NCI-H2171 treated with DMSO at 0.1 percent for 48 hours (cell line): Measurements from ENCODE around the gene KCNJ6.
"Not testable (repeated sequence)": the region's sequence is repeated elsewhere in the genome, so short reads cannot be mapped to it uniquely, and the experiment has no call there.

Experiments
- DNase-seq: peaks from one replicate; lab custom pipeline; 2025; lab: John Stamatoyannopoulos, UW

The KCNJ6 gene

GRCh38 chr21:37770461-37770860, 145.8 kb downstream of the KCNJ6 start:
- DNase-seq: no peak

- DNase-seq: no peak
Measured at GRCh38 chr21:37769656-37770055, 146.6 kb downstream of the KCNJ6 start.

GRCh38 chr21:37767984-37768383, 148.3 kb downstream of the KCNJ6 start:
- peak; percentile 81 for DNase-seq

DNA sequence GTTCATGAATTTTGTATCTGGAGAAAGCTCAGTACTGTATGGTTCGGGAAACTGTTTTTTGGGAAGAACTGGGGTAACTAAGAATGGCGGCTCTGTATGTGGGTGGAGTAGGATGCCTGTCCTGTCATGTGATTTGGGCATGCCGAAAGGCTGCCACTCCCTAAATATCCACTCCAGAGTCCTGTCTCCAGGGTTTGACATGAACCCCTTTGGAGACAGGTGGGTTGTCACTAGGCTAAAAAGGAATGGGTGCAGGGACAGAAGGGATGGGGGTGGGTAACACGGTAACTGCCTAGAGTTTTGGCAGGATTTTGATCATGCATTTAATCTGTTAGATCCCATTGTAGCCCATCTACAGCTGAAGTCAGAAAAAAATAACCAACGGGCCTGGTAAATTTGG, 150.1 kb downstream of the KCNJ6 start:
- peak; percentile 27 for DNase-seq

DNA sequence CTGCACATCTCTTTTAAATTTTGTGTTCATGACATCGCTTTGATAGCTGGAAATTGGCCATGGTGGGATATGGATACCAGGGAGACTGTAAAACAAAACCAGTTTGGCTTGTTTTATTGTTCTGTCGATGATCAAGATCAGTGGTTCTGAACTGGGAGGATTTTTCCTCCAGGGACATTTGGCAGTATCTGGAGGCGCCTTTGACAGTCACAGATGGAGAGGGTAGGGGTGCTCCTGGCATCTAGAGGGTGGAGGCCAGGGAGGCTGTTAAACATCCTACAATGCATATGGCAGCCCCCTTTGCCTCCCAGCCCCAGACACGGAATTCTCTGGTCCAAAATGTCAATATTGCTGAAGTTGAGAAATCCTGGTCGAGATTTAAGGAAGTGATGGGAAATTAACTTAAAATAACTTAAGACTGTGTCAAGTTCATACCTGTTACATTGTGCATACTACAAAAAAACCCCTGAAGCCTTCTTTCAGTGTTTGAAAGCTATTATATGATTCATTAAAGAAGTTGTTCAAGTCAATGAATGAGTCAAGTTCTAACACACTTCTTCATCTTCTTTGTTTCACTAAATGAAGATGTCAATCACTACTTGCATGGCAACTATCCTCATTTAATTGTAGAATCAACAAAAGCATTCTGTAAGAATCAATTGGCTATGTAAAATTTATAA, 150.9 kb downstream of the KCNJ6 start:
- DNase-seq: no peak

- no peak for DNase-seq
Measured at GRCh38 chr21:37764691-37765090, 151.6 kb downstream of the KCNJ6 start.

GRCh38 chr21:37763298-37763697, 153.0 kb downstream of the KCNJ6 start:
- no peak for DNase-seq

- peak; percentile 74 for DNase-seq
Measured at GRCh38 chr21:37762606-37763005, 153.7 kb downstream of the KCNJ6 start.

DNA sequence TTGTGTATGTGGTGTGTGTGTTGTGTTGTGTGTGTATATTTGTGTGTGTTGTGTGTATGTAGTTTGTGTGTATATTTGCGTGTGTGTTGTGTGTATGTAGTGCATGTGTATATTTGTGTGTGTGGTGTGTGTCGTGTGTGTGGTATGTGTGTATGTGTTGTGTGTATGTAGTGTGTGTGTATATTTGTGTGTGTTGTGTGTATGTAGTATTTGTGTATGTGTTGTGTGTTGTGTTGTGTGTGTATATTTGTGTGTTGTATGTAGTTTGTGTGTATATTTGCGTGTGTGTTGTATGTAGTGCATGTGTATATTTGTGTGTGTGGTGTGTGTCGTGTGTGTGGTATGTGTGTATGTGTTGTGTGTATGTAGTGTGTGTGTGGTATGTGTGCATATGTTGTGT, 154.9 kb downstream of the KCNJ6 start:
- DNase-seq: not testable (repeated sequence)

DNA sequence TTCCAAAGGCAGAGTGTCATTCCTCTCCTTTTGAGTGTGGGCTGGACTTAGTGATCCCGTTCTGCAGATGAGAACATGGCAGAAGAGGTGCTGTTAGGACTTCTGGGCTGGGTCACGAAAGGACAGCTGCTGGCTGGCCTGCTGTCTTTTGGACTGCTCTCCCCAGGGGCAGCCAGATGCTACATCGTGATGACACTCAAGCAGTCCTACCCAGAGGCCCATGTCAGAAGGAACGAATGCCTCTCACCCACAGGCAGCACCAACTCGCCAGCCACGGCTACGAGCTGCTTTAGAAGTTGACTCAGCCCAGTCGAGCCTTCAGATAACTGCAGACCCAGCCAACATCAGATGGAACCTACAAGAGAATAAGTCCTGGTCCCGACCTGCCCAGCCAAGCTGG, 156.5 kb downstream of the KCNJ6 start:
- no peak for DNase-seq

DNA sequence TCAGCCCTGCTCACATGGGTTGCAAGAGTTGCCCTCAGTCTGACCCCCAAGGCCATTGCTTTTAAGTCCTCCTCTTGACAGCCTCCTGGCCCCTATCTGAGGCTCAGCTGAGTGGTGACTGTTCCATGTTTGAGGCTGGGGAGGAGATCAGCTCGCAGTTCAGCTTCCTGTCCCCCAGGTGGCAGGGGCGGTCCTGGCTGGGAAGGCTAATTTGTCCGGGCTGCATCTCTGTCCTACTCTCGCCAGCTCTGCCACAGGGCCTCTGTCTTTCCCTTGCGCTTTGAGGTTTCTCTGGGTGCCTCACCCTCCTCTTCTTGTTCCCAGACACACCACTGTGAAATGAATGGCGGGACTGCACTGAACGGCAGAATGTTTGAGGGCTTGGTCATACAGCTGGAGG, 157.3 kb downstream of the KCNJ6 start:
- peak; percentile 67 for DNase-seq

DNA sequence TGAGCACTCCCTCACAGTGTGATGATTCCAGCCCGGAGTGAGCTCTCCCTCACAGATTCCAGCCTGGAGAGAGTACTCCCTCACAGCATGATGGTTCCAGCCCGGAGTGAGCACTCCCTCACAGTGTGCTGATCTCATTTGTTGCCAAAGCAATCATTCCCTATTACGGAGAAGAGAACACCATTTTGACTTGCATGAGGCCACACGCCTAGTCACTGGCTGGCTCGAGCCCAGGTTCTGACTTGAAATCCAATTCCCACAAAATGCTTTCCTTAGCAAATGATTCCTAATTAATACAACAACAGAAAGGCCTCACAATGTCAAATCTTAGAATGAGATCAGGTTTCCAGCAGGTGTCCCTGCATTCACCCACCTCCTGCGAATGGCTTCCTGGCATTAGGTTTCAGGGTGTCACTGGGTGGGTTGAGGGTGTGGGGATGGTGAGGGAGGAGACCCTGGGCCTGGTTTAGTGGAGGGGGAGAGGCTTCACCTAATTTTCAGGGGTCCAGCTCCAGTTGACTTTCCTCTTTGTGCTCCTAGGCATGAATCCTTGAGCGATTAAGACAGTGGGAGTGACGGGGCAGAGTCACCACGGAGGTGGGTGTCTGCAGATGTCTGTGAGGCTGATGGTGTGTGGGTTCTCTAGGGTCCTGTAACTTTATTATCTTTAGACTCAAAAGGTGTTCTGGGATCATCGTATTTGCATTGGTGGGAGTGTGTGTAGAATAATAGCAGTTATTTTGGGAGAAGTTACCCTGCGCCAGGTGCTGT, 158.5 kb downstream of the KCNJ6 start:
- DNase-seq: peak; percentile 88

DNA sequence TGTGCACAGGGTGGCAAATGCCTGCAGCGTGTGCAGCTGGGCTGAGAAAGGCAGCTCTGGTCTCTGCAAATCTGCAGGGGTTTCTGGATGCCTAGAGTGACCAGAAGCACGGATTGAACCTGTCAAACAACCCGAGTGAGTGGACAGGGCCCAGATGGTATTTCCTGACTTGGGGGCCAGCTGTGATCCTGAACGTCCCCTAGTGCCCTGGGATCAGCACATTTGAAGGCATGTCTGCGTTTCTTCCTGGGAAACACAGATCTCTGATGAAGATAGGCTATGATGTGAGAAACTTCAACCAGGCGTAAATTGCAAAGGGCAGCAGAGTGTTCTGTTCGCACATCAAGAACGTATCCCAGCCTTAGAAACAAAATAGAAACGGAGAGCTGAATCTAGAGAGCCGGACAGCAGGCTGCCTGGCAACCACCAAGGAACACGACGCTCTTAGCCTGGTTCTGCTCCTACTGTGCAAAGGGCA, 163.1 kb downstream of the KCNJ6 start:
- no peak for DNase-seq

- no peak for DNase-seq
Measured at GRCh38 chr21:37751268-37751975, 164.8 kb downstream of the KCNJ6 start.

DNA sequence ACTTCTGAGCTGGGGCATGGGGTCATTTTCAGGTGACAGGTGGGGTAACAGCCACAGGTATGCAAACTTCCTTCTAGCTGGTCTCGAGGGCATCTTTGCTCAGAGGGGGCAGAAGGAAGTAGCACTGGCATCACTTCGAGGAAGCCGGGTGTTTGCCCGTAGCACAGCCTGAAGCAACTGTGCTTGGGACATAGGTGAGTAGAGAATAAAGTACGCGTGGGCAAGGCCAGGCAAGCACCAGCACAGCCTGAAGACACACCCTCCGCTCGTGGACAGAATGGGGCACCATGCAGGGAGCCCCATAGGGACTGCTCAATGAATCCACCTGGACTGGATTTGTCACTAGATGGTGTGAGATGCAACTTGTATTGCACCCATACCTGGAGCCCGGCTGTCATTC, 167.1 kb downstream of the KCNJ6 start:
- DNase-seq: no peak

DNA sequence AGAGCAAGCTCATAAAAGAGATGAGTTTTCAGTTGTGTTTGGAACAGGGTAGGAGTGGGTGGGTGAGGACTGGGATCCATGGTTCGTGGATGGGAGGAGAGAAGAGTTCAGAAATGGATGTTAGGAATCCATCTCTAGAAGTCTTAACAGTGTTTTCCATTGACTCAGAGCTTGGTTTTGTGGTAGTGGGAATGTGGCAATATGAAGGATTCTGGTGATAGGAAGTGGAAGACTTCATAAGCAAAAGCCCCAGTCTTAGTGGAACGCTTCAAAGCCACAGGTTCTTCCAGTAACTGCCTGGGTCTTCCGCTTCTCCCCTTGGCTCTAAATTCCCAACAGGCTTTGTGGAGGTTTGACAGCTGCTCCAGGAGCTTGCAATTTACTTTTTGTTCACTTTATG, 167.9 kb downstream of the KCNJ6 start:
- no peak for DNase-seq

- no peak for DNase-seq
Measured at GRCh38 chr21:37746849-37747248, 169.4 kb downstream of the KCNJ6 start.

DNA sequence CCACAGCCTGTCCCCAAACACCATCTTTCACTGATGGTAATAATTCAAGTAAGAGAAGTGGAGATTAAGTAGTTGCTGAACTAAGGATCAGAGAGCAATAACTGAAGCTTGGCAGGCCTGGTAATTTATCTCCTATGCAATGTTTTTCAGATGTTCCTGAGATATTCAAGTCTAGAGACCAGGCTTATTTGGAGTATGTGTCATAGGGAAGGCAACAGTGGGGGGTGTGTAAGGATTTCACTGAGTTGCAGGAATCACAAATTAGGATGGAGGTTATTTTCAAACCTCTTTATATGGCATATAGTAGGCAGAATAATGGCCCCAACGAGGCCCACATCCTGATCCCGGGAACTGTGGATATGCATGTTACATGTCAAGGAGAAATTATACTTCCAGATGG, 171.7 kb downstream of the KCNJ6 start:
- no peak for DNase-seq

DNA sequence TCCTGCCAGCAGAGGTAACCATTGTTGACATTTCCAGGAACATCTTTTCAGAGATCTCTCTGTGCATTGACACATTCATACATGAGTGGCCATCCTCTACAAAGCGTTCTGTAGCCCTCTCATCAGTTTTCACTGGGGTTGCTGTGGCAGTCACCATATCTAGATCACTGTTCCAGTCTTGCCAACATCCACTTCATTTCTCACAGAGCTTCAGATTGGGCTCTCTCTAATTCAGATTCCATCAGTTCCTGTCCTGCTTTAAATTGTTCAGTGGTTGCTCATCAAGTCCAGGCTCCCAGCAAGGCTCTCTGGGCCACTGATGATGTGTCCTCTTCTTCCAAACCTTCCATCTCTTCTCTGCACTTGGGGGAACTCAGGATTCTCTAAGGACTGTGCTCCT, 173.7 kb downstream of the KCNJ6 start:
- DNase-seq: no peak

DNA sequence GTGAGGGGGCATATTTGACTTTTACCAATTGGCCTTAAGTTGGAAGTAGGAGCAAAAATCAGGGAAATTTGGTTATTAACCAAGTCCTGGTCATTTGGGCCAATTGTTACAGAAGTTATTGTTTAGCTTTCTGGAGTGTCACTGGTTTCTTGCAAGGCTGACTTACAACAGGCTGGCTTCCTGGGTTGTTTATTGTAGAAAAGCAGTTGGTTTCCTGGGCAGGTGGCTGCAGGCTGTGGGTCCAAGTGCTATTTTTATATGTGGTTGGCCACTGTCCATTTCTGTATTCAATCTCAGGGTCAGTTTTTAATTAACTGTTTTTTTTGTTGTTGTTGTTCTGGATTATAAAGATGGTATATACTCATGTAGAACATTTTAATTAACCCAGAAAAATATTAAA, 174.1 kb downstream of the KCNJ6 start:
- DNase-seq: no peak

GRCh38 chr21:37737996-37738395, 178.3 kb downstream of the KCNJ6 start:
- DNase-seq: no peak

DNA sequence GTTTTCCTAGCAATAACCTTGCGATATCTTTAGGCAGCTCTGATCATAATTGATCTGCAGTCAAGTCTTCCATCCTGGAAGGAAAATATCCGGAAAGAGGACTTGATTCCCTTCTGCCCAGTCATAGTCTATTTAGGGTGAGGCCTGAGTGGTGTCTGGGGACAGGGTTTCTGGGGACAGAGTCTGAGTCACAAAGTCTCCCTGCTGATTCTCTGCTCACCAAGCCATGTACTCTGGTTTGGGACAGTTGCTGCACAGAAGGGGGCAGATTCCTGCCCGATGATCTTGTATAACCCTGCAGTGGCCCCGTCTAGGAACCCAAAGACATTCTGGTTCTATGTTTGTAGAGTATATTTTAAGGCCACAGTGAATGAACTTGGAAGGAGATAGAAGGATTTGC, 178.8 kb downstream of the KCNJ6 start:
- no peak for DNase-seq

DNA sequence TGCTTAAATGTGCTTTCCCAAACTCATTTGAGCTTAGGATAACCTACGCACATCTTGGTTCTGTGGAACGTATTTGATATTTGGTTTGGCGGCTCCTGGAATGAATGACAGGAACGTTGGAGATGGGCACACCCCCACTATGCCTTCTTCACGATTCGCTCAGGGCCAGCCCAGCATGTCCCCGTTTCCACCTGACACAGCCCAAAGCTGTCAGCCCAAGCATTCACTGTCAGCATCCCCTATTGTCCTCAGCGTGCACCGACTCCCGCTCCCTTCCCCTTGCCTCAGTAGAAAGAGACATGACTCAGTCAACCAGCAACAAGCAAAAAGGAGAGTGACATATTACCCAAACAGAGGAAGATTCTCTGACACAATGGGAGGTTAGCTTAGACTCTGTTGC, 181.4 kb downstream of the KCNJ6 start:
- no peak for DNase-seq
